Measurements from ENCODE around the gene SCFD2.
"Not testable (repeated sequence)": the region's sequence is repeated elsewhere in the genome, so short reads cannot be mapped to it uniquely, and the experiment has no call there.

SCFD2 gene

GRCh38 chr4:53183754-53184153 is 182.1 kb downstream of the SCFD2 start:
- TF ChIP-seq CTCF (conservative IDR thresholded peaks at IDR 0.05; ENCODE audit: low read depth, low read length) = no peak
- DNase-seq (ENCODE audit: low read depth) = no peak
- H3K4me3 ChIP-seq (ENCODE audit: low read length) = no peak overlapping the region

GRCh38 chr4:53177751-53178150 is 188.1 kb downstream of the SCFD2 start:
- DNase-seq (ENCODE audit: low read depth); H3K4me3 ChIP-seq (ENCODE audit: low read length): not testable (repeated sequence)

- H3K4me3 ChIP-seq (ENCODE audit: low read length) = no peak overlapping the region
- no peak for TF ChIP-seq CTCF (conservative IDR thresholded peaks at IDR 0.05; ENCODE audit: low read depth, low read length)
- DNase-seq (ENCODE audit: low read depth) = no peak
Measured at GRCh38 chr4:53175640-53176039, 190.2 kb downstream of the SCFD2 start.

DNA sequence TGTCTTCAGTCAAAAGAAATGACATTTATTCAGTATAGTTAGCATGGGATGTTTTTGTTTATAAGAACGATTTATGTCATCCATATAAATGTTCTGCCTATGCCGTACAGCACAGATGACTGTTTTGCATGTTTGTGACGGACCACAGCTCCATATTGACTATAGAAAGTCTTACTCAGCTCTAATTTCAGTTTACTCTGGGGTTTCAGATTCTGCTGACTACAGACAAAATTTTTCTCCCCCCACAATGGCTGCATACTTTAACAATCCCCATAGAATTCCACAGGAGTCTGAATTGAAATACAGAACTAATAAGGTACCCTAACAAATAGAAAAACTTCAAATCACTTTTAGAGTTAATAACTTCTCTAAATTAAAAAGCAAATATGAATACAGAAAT is 191.0 kb downstream of the SCFD2 start:
- H3K4me3 ChIP-seq (ENCODE audit: low read length) = no peak overlapping the region
- no peak for DNase-seq (ENCODE audit: low read depth)
- TF ChIP-seq CTCF (conservative IDR thresholded peaks at IDR 0.05; ENCODE audit: low read depth, low read length) = no peak

- no peak for TF ChIP-seq CTCF (conservative IDR thresholded peaks at IDR 0.05; ENCODE audit: low read depth, low read length)
- no peak overlapping the region for H3K4me3 ChIP-seq (ENCODE audit: low read length)
- no peak for DNase-seq (ENCODE audit: low read depth)
Measured at GRCh38 chr4:53173576-53173975, 192.3 kb downstream of the SCFD2 start.

DNA sequence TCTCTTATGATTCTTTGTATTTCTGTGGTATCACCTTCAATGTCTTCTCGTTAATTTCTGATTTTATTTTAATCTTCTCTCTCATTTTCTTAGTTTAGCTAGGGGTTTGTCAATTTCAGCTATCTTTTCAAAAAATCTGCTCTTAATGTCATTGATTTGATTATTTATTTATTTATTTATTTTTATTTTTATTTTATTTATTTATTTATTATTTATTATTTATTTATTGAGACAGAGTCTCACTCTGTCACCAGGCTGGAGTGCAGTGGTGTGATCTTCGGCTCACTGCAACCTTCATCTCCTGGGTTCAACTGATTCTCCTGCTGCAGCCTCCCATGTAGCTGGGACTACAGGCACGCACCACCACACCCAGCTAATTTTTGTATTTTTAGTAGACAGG is 194.1 kb downstream of the SCFD2 start:
- H3K4me3 ChIP-seq (ENCODE audit: low read length) = no peak overlapping the region
- no peak for TF ChIP-seq CTCF (conservative IDR thresholded peaks at IDR 0.05; ENCODE audit: low read depth, low read length)
- no peak for DNase-seq (ENCODE audit: low read depth)

DNA sequence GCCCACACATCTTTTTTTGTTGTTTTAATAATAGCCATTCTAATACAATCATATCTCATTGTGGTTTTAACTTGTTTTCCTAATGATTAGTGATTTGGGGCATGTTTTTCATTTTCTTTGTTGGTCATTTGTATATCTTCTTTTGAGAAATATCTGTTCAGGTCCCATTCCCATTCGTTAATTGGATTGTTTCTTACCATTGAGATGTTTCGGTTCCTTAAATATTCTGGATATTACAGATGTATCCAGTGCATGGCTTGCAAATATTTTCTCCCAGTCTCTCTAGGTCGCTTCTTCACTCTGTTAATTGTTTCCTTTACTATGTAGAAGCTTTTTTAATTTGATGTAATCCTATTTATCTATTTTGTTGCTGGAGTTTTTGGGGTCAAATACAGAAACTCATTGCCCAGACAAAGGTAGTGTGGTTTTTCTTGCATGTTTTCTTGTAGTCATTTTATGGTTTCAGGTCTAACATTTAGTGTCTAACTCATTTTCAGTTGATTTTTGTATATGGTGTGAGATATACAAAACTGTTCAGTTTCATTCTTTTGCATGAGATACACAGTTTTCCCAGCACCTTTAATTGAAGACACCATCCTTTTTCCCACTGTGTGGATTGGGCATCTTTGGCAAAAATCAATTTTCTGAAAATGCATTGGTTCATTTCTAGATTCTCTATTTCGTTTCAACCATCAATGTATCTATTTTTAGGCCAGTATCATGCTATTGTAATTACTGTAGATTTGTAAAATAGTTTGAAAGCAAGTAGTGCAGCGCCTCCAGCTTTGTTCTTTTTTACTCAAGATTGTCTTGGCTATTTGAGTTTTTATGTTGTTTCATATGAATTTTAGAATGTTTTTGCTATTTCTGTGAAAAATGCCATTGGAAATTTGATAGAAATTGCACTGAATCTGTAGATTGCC is 195.9 kb downstream of the SCFD2 start:
- TF ChIP-seq CTCF (conservative IDR thresholded peaks at IDR 0.05; ENCODE audit: low read depth, low read length) = no peak
- H3K4me3 ChIP-seq (ENCODE audit: low read length) = no peak overlapping the region
- no peak for DNase-seq (ENCODE audit: low read depth)

All from retinal pigment epithelial cell (primary cell).